ENCODE results near the gene TRERF1. TPM values are rescaled to one million over a fixed set of nuclear protein-coding genes. Genes with fewer than 3 reads are reported as not detected.

Gene TRERF1
- total RNA-seq, 1 donor from 2014 or later: 3.3 TPM

DNA sequence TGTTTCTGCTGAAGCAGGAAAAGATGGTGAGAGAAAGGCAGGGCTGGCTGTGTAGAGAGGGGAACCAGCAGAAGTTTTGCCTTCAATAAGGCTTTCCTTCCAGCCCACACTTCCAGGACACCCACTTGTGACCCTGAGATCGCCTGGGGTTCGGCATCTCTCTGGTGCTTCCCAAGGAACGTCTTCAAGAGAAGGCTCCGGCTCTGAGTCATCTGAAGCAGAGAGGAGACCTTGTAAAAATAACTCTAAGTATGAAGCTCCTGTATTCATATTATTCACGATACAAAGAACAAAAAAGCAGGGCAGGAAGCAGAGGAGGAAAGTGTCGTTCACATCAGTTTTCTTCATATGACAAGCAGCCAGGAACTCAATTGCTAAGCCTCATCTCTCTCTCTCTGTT, 138.7 kb downstream of the TRERF1 start:
- DNase-seq (ENCODE audit: low spot score): no peak

DNA sequence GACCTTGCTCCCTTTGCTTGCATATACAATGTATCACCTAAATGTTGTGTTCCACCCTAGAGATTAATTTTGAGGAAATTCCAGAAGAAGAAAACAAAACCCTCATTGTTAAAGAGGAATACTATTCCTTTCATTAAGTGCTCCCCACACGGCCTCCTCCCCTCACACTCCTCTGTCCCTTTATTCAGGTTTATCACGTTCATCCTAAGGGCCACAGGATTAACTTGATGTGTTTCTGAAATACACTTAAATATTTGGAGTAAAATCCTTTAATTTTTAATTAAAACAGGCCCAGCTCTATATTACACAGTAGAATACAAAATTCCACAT, 144.6 kb downstream of the TRERF1 start:
- DNase-seq (ENCODE audit: low spot score): no peak

DNA sequence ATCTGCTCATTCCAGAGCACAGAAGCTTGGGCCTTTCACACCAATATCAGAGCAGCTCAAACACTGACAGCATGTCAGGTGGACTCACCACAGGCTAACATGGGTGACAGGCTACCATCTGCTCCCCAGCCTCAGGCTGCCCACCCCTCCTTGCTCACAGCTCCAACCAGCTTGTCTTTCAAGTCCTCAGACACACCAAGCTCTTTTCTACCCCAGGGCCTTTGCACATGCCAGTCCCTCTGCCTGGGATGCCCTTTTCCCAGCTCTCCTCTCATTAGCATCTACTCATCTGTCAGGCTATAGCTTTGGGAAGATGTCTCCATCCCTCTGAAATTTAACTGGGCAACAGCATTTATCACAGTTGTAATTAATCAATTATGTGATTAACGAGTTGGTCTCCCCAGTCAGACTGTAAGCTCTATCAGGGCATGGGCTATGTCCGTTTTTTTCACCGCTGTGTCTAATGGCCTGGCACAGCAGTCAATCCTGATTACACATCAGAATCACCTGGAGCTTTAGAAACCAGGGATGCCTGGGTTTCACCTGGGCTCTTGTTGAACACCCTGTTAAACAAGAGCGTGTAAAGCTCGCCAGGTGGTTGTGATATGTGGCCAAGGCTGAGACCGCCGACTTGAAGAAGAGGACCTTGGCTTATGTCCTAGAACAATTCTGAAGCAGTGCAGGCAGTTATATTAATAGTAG, 145.1 kb downstream of the TRERF1 start:
- DNase-seq (ENCODE audit: low spot score): no peak

DNA sequence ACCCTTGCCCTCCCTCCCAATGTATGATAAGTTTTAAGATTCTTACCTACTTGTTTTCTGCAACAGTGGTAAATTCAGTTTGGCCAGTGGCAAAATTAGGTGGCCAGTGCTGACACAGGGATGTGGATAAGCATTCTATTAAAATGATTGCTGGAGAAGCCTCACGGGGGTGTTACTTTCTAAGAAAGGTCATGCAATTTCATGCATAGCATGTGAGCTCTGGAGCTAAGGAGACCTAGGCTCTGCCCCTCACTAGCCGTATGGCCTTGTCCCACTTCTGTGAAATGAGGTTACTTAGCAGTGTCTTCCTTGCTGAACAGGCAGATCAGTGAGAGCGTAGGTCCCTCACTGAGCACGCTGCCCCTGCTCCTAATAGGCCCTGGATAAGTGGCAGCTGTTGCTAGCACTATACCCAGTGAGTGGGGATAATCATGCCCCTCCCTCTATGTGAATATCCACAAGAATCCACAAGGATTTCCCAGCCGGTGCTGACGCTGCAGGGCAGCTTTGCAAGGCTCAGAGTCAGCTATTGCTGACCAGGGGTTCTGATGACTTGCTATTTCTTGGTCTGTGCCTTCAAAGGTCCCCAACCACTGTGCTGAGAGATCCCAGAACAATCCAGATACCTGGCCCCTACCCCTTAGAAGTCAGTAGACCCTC, 147.5 kb downstream of the TRERF1 start:
- DNase-seq (ENCODE audit: low spot score): no peak

DNA sequence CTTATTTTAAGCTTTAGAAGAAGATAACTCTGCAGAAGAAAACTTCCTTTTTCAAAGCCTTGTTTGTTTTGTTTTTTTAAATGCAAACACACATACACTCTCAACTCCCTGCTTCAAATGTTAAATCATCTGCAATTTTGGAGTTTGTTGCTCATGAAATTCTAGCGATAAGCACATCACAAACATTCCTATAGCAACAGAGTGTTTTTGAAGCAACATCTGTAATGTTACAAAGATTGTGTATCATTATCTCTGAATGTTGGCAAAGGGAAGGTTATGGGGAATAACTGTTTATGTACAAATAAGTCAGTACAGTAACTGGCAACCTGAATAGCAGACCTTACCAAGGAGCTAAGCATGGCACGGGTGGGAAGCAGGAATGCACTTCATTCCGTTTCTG, 149.3 kb downstream of the TRERF1 start:
- DNase-seq (ENCODE audit: low spot score): no peak

DNA sequence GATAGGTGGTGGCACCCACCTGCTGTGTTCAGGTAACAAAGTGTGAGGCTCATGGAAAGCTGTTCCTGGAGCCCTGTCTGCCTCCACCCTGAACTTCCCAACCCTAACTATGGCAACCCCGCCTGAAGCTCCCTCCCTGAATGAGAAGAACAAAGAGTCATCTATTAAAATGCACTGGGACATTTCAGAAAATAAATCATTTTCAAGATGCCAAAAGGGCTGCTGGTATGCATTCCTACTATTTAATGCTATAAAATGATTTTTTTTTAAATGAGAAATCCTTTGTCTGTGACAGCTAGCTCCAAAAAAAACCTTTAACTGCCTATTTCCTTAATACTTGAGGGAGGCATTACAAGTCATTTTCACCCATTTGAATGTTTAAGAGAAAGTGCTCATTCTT, 149.7 kb downstream of the TRERF1 start:
- no peak for DNase-seq (ENCODE audit: low spot score)

DNA sequence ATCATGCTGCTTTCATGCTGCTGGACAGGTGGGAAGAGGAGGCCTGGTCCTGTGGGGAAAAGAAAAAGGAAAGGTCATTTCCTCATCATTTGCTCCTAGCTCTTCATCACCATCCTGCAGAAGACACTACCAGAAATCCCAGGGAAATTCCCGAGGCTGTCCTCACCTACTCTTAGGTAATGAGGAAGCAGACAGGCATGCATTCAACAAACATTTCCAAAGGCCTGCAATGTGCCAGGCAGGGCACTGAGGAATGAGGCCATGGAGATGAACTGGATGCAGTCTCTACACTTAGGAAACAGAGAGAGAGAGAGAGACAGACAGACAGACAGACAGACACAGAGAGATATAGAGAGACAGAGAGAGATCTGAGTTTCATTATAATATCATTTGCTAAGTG, 151.0 kb downstream of the TRERF1 start:
- DNase-seq (ENCODE audit: low spot score): no peak

DNA sequence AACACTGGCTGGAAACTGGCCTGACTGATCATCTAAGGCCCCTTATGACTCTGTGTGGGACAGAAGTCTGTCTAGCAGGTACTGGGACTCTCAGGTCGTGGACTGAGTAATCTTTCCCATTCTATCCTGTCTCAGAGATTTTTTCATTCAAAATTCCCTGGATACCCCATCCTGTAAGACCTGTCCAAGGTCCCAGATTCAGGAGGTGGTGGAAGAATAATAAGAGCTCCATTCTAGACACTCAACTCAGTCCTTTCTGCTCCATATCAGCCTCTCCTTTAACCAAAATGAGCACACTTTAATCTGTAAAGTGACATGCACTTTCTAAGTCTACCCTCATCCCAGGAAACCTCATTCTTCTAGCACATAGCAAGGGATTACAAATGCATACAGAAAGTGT, 151.5 kb downstream of the TRERF1 start:
- DNase-seq (ENCODE audit: low spot score): no peak

DNA sequence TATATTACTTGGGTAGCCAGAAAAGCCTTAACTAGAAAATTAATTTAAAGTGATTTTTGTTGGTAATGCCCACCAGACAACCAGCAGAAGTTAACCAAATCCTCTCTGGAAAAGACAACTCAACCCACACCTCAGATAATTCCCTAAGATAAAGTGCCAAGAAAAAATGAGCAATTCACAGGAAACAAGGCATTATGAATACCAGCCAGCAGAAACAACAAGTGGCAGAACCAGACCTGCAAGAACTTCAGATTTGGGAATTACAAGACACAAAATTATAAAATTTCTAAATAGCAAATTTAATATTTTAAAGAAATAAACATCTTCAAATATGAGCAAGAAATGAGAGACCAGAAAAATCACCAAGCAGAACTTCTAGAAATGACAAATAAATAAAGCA, 154.1 kb downstream of the TRERF1 start:
- DNase-seq (ENCODE audit: low spot score): no peak

DNA sequence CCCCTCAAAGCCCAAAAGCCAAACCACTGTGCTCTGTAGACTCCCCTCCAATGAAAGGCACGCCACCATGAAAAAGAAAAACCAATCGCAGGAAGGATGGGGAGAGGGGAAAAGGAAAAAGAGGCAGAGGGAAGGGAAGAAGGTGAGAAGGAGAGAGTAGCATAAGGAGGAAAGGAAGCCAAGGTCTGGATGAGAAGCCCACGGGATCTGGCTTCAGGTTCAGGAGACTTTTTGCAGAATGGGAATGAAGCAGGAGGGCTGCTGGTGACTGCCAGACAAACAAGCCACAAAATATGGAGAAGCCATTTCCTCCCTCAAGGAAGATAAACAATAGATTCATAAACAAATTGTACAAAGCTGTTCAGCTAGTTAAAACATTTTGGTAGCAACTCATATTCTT, 155.1 kb downstream of the TRERF1 start:
- DNase-seq (ENCODE audit: low spot score): no peak

DNA sequence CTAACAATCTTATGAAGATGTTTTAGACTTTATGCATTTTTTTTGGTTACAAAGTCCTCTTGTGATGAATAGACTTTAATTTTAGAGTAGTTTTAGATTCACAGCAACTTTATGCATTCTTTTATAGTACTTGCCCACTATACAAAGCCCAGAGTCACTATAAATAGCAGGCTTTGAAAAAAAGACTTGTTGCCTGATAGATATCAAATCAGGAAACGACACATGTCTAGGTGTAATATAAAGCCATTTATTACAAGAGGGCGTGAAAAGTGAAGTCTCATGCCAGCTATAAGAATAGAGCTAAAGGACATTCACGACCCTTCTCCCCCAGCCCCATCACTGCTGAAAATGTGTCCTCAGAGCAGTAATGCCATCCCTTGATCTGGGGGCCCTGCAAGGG, 156.0 kb downstream of the TRERF1 start:
- no peak for DNase-seq (ENCODE audit: low spot score)

DNA sequence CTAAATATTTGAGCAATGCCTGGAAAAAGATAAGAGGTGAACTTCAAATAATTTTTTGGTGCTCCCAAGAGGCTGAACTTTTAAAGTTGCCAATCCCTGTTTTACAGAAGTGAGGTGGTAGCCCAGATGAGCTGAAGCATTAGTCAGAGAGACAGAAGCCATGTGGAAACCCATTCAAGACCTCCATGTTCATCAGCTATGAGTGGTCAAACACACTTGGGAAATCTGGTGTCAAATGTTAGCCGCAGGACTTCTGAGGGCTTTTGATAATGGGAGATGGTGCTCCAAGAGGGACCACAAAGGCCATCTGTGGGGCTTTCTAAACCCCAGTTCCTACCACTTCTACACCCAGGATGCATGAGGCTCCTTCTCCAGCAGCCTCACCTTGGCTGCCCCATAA, 156.5 kb downstream of the TRERF1 start:
- DNase-seq (ENCODE audit: low spot score): no peak

DNA sequence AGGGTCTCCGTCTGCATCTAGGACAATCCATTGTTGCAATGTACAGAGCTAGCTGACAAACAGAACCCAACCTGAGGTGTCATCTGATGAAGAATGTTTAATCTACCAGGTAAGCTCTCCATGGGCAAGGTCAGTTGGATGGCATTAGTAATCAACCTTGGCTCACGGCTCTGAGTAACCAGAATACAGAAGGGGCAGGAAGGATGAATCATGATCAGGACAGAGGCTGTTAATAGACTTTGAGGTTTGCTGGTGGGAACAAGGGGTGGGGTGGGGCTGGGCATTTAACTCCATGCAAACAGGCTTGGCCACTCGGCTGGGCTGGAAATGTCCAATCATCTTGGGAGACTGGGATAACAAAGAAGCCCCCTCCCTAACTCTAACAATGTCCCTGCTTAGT, 157.0 kb downstream of the TRERF1 start:
- no peak for DNase-seq (ENCODE audit: low spot score)

DNA sequence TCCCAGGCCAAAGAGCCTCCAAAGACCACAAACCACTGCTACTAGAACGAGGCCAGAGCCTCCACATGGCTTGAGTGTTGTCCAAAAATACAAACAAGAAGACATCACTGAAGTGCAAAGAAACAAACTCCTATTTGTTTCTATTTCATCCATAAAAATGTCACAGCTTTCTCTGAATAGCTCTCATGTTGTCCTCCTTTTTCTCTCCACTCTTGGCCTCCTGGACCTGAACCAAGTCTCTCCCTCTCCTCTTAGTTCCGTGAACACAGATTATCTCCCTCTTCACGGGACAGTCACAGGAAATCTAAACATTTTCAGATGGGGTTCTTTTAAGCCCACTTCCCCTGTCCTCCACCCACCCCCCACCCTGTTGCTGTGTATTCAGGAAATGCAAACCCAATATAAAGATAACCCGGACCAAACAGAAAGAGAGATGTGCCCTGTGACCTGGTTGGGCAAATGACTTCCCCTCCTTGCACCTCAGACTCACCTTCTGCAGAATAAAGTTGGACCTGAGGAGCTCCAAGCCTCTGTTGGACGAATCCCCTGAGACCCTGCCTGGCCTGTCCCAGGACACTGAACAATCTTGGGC, 158.2 kb downstream of the TRERF1 start:
- DNase-seq (ENCODE audit: low spot score): no peak

DNA sequence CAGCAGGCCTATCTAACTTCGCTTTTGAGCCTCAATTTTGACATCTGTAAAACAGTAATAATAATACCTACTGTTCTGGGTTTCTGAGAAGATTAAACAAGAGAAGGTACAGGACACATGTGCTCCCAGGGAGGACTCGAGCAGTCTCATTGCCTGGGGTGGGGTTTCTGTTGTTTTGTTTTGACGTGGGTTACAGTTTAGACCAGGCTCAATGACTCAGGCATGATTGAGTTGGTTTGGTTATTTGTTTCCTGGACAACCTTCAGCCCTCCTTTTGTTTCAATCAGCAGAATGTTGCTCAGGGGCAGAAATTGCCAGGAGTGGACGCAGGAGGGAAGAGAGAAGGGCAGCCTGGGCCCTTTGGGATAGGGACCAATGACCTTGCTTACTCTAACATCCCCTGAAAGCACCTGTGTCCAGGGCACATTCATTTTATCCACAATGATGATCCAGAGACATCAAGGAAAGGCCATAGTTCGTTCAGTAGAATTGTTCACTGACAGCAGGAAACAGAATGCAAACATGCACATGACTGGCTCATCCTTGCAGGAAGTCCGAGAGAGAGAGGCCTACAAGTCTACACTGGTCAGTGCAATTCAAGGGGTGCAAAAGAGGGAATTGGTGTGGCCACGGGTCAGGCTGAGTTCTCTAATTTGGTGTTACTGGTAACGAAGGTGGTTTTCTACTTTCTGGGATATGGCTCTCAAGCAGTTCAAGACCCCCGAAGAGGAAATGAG, 159.6 kb downstream of the TRERF1 start:
- no peak for DNase-seq (ENCODE audit: low spot score)

DNA sequence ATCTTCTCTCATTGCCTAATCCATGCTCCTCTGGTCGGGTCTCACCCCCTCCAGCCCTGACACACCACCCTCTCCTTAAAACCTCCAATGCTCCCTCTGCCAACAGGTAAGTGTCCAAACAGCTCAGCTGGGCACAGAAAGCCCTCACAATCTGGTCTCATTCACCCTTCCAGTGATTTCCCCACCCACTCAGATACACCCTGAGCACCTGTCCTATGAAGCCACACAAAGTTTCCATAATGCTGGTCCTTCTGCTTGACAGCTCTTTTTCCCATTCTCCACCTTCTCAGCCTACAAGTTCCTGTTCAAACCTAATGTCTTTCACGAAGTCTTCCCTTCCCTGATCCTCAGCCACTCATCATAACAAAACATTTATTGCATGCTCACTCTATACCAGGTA, 164.0 kb downstream of the TRERF1 start:
- DNase-seq (ENCODE audit: low spot score): no peak

DNA sequence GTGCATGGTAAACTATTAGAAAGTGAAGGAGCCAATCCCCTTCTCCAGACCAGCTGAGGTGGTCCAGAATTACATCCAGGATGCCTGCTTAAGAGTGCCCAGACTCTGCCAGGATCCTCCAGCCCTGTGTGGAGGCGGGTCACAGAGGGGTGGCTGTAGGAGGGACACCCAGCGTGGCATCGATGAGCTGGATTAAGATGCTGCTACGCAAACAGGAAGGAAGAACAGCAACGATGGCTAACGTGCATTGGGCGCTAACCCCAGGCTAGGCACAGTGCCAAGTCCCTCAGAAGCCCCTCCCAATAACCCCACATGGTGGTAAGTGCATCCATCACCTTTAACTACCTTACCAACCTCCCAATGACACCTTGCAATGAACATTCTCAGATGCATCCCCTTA, 170.2 kb downstream of the TRERF1 start:
- DNase-seq (ENCODE audit: low spot score): no peak

DNA sequence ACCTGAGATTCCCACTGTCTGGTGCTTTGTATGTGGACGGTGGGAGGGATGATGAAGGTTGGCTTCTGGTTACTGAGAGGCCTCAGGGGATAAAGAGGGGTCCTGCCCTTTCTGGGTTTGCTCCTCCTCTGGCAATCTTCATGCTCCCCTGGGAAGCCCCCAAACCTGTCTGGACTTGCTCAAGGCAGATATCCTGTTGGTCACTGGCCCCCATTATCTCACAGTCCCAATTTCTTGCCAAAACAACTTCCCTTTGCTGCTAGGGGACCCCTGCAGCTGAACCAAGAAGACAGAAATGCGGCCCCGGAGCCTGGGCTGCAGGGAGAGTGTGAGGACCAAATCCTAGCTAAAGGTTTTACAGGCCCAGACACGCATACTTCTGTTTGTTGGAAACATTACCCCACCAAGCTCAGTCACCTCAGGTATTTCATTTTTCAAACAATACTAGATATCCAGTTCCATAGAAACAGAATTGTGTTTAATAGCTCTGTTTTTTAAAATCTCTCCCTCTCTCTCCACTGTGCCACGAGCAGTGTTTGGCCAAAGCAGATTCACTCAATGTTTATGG, 170.7 kb downstream of the TRERF1 start:
- no peak for DNase-seq (ENCODE audit: low spot score)

DNA sequence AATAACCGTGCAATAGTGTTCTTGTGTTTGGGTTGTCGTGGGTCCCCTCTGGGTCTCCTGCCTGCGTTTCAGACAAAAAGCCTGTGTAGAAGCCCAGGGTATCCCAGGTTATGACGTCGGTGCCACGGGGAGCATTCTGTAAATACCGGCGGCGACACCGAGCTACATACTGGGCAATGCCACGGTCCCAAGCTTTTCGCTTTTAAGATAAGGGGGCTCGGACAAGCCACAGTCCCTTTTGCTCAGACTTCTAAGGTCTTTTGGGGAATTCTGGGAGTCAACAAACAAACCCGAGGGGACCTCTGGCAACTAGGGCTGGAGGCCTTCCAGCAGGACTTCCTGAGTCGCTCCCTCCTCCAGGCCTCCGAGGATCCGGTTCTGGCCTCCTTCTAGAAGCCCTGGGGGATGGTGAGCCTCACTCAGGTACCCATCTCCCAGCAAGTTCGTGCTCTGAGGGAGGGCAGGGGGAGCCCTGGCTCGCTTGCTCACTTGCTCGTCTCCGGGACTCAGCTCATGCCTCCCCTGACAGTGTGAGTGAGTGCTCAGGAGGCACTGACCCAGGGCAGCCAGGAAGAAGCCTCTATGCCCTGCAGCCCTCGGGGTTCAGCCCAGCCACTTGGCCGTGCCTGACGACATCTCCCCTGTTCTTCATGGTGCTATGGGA, 171.6 kb downstream of the TRERF1 start:
- no peak for DNase-seq (ENCODE audit: low spot score)

DNA sequence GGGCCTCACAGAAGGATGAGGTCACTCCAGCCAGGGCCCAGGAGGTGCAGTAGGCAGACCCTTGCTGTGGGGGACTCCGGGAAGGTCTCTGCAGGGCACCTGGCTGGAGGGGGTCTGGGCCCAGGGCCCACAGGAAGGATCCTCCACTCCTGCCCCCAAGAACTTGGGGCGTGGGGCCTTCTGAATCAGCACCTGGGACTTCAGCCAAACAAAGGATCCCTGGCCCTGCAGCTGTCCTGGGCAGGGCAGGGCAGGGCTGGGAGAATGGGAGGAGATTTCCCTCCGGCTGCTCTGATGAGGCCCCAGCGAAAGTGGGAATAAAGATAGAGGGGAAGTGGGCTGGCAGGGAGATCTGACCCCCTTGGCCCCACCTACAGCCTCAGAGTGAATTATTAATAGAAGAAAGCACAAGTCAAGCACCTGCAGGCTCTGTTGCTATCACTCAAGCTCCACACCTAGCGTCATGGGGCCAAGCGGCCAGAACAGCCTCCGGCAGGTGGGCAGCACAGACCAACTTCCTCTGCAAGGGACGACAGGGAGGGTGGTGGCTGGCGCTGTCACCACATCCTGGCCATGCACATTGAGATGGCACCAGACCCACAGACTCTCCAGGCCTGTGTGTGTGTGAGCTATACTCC, 172.5 kb downstream of the TRERF1 start:
- no peak for DNase-seq (ENCODE audit: low spot score)

Data from mesenteric fat pad (tissue), 1 donor.